ENCODE results near the gene MTRR. TPM values are rescaled to one million over a fixed set of nuclear protein-coding genes. Genes with fewer than 3 reads are reported as not detected.

The MTRR gene
- total RNA-seq, 1 donor from 2014 or later = 32.4 TPM

DNA sequence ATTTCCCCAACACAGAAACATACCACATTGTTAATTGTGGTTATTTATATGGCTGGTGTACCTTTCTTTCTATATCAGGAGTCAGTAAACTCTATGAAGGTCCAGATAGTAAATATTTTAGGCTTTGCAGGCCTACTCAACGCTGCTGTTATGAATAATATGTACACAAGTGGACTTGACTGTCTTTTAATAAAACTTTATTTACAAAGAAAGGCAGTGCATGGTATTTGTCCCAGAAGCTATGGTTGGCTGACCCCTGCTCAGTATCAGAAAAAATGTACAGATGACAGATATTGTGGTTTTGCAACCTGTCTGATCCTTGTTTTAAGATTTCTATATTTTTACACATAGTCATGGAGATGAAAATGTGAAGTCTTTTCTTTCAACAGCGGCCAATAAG is 5.7 kb downstream of the MTRR start:
- no peaks in the 10 kb centered on the region for H3K9me3 ChIP-seq (replicated peaks)
- H3K36me3 ChIP-seq = peaks cover 46% of the 10 kb centered on the region
- H3K4me3 ChIP-seq = no peak overlapping the region
- no peak for DNase-seq
- TF ChIP-seq, protein P1, sequence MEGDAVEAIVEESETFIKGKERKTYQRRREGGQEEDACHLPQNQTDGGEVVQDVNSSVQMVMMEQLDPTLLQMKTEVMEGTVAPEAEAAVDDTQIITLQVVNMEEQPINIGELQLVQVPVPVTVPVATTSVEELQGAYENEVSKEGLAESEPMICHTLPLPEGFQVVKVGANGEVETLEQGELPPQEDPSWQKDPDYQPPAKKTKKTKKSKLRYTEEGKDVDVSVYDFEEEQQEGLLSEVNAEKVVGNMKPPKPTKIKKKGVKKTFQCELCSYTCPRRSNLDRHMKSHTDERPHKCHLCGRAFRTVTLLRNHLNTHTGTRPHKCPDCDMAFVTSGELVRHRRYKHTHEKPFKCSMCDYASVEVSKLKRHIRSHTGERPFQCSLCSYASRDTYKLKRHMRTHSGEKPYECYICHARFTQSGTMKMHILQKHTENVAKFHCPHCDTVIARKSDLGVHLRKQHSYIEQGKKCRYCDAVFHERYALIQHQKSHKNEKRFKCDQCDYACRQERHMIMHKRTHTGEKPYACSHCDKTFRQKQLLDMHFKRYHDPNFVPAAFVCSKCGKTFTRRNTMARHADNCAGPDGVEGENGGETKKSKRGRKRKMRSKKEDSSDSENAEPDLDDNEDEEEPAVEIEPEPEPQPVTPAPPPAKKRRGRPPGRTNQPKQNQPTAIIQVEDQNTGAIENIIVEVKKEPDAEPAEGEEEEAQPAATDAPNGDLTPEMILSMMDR (IDR thresholded peaks at IDR 0.05; ENCODE audit: borderline replicate concordance) = no peak
- intact Hi-C loops (cut with micrococcal nuclease) = no loop called here
- peaks cover 40% of the 10 kb centered on the region for H3K4me1 ChIP-seq
- H3K27ac ChIP-seq (replicated peaks) = no peak overlapping the region
- no peaks in the 10 kb centered on the region for H3K27me3 ChIP-seq (ENCODE audit: low read depth)

DNA sequence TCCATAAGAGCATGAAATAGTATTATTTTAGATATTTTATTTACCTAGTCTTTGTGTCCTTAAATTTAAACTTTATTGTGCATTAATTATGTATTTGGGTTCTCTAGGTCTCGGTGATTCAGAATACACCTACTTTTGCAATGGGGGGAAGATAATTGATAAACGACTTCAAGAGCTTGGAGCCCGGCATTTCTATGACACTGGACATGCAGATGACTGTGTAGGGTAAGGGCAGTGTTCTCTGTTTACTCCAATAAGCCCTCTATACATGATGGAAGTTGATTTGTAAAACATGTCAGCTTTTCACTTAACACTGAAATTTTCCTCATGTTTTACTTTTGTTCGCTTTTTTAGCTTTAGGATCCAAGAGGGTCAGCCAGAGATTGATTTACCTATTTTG is 6.2 kb downstream of the MTRR start:
- TF ChIP-seq, protein P1 (IDR thresholded peaks at IDR 0.05; ENCODE audit: borderline replicate concordance) = no peak
- no peak overlapping the region for H3K4me3 ChIP-seq
- H3K36me3 ChIP-seq = peaks cover 51% of the 10 kb centered on the region
- no peaks in the 10 kb centered on the region for H3K9me3 ChIP-seq (replicated peaks)
- peaks cover 34% of the 10 kb centered on the region for H3K4me1 ChIP-seq
- intact Hi-C loops (cut with micrococcal nuclease) = no loop called here
- no peaks in the 10 kb centered on the region for H3K27me3 ChIP-seq (ENCODE audit: low read depth)
- DNase-seq = no peak
- no peak overlapping the region for H3K27ac ChIP-seq (replicated peaks)

DNA sequence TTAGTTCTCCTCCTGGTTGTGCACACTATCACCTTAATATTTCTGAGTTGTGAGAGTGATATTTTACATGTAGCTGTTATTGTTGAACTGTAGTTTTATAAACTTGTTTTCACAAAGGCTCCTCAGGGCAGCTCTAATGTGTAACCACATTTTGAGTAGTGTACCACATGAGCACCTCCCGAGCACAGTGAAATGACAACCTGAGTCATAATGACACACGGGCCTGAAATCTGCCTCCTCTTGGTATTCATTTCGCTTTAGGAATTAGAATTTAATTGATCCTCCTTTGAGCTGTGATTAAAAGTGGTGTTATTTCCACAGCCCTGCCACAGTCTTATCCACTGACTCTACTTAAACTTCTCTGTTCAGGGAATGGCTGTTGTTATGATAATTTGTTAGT is 7.9 kb downstream of the MTRR start:
- no peak overlapping the region for H3K27ac ChIP-seq (replicated peaks)
- DNase-seq = no peak
- H3K4me1 ChIP-seq = peaks cover 17% of the 10 kb centered on the region
- intact Hi-C loops (cut with micrococcal nuclease) = no loop called here
- H3K36me3 ChIP-seq = peaks cover 64% of the 10 kb centered on the region
- no peaks in the 10 kb centered on the region for H3K9me3 ChIP-seq (replicated peaks)
- TF ChIP-seq, protein P1 (IDR thresholded peaks at IDR 0.05; ENCODE audit: borderline replicate concordance) = no peak
- H3K4me3 ChIP-seq = no peak overlapping the region
- H3K27me3 ChIP-seq (ENCODE audit: low read depth) = no peaks in the 10 kb centered on the region

DNA sequence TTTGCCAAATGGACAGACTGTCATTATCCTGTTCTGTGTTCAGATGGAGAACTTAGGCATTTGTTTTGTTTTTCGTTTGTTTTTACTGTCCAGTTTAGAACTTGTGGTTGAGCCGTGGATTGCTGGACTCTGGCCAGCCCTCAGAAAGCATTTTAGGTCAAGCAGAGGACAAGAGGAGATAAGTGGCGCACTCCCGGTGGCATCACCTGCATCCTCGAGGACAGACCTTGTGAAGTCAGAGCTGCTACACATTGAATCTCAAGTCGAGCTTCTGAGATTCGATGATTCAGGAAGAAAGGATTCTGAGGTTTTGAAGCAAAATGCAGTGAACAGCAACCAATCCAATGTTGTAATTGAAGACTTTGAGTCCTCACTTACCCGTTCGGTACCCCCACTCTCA is 8.9 kb downstream of the MTRR start:
- DNase-seq = no peak
- intact Hi-C loops (cut with micrococcal nuclease) = no loop called here
- H3K9me3 ChIP-seq (replicated peaks) = no peaks in the 10 kb centered on the region
- TF ChIP-seq, protein P1 (IDR thresholded peaks at IDR 0.05; ENCODE audit: borderline replicate concordance) = no peak
- no peaks in the 10 kb centered on the region for H3K27me3 ChIP-seq (ENCODE audit: low read depth)
- H3K27ac ChIP-seq (replicated peaks) = no peak overlapping the region
- no peak overlapping the region for H3K4me3 ChIP-seq
- H3K36me3 ChIP-seq = peaks cover 74% of the 10 kb centered on the region
- H3K4me1 ChIP-seq = peaks cover 10% of the 10 kb centered on the region

DNA sequence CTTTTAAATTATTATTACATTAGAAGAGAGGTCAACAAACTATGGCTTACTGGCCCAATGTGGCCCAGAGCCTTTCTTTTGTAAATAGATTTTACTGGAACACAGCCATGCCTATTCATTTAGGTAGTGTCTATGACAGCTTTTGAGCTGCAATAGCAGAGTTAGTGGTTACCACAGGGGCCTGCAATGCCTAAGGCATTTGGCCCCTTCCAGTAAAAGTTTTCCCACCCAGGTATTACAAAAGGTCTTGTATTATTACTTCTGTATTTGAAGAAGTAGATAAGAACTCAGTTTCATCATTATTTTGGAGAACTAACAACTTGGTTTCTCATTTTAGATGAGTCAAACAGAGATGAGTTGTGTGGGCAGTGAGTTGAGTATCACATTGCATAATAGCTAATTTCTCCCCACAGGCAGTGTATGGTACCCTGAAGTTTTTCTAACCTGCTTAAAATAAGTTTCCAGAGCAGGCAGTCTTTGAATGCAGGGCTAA is 9.5 kb downstream of the MTRR start:
- peaks cover 79% of the 10 kb centered on the region for H3K36me3 ChIP-seq
- intact Hi-C loops (cut with micrococcal nuclease) = no loop called here
- H3K9me3 ChIP-seq (replicated peaks) = no peaks in the 10 kb centered on the region
- no peak overlapping the region for H3K27ac ChIP-seq (replicated peaks)
- H3K4me3 ChIP-seq = no peak overlapping the region
- TF ChIP-seq, protein P1 (IDR thresholded peaks at IDR 0.05; ENCODE audit: borderline replicate concordance) = no peak
- peaks cover 8% of the 10 kb centered on the region for H3K4me1 ChIP-seq
- no peak for DNase-seq
- no peaks in the 10 kb centered on the region for H3K27me3 ChIP-seq (ENCODE audit: low read depth)
